ENCODE results near the gene KIF3B.

- TF ChIP-seq, protein P1, sequence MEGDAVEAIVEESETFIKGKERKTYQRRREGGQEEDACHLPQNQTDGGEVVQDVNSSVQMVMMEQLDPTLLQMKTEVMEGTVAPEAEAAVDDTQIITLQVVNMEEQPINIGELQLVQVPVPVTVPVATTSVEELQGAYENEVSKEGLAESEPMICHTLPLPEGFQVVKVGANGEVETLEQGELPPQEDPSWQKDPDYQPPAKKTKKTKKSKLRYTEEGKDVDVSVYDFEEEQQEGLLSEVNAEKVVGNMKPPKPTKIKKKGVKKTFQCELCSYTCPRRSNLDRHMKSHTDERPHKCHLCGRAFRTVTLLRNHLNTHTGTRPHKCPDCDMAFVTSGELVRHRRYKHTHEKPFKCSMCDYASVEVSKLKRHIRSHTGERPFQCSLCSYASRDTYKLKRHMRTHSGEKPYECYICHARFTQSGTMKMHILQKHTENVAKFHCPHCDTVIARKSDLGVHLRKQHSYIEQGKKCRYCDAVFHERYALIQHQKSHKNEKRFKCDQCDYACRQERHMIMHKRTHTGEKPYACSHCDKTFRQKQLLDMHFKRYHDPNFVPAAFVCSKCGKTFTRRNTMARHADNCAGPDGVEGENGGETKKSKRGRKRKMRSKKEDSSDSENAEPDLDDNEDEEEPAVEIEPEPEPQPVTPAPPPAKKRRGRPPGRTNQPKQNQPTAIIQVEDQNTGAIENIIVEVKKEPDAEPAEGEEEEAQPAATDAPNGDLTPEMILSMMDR (IDR thresholded peaks at IDR 0.05; ENCODE audit: low read length): no peak
- TF ChIP-seq EZH2 (IDR thresholded peaks at IDR 0.05; ENCODE audit: borderline replicate concordance, low read length): no peak
Measured at GRCh38 chr20:32304131-32304746, 26.8 kb downstream of the KIF3B start.
